ENCODE results near the gene OCRL.

The OCRL gene

DNA sequence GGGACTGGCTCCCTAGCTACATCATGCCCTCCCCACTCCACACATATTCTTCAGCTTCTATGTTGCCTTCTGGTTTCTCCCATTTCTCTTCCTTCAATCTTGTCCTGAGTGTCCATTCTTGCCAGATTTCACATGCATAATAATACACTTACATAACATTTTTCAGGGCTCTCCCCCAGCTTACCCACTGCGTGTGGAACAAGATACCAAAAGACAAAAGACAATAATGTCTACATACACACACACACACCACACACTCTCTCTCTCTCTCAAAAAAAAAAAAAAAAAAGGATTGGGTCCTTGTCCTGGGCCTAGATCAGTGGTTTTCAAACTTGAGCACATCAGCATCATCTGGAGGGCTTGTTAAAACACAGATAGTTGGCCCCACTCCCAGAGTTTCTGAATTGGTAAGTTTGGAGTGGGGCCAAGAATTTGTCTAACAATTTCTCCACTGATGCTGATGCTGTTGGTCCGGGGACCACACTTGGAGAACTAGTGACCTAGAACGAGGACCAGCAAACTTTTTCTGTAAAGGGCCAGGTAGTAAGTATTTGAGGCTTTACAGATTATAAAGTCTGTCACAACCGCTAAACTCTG is 10.3 kb upstream of the OCRL start:
- no peak overlapping the region for H3K4me3 Mint-ChIP-seq
- no peaks in the 10 kb centered on the region for H3K9me3 Mint-ChIP-seq
- H3K27me3 Mint-ChIP-seq (ENCODE audit: low read depth): peaks cover 4% of the 10 kb centered on the region
- H3K27ac Mint-ChIP-seq: peak overlapping the region; percentile 20 to 73 (median 61)
- TF ChIP-seq, protein P1, sequence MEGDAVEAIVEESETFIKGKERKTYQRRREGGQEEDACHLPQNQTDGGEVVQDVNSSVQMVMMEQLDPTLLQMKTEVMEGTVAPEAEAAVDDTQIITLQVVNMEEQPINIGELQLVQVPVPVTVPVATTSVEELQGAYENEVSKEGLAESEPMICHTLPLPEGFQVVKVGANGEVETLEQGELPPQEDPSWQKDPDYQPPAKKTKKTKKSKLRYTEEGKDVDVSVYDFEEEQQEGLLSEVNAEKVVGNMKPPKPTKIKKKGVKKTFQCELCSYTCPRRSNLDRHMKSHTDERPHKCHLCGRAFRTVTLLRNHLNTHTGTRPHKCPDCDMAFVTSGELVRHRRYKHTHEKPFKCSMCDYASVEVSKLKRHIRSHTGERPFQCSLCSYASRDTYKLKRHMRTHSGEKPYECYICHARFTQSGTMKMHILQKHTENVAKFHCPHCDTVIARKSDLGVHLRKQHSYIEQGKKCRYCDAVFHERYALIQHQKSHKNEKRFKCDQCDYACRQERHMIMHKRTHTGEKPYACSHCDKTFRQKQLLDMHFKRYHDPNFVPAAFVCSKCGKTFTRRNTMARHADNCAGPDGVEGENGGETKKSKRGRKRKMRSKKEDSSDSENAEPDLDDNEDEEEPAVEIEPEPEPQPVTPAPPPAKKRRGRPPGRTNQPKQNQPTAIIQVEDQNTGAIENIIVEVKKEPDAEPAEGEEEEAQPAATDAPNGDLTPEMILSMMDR (IDR thresholded peaks at IDR 0.05; ENCODE audit: unreplicated experiment in 3 of 3): no peak
- H3K4me1 Mint-ChIP-seq: peaks cover 6% of the 10 kb centered on the region
- H3K36me3 Mint-ChIP-seq (ENCODE audit: low read depth): no peaks in the 10 kb centered on the region

DNA sequence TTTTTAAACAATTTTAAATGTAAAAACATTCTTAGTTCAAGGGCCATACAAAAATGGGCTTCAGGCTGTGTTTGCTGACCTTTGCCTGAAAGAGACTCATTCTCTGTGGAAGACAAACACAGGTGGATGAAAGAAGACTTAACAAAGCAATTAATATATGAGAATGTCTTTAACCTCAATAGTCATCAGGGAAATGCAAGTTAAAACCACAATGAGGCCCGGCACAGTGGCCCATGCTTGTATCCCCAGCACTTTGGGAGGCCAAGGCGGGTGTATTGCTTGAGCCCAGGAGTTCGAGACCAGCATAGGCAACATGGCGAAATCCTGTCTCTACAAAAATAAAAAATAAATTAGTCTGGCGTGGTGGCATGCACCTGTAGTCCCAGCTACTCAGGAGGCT is 9.6 kb upstream of the OCRL start:
- Mint-ChIP-seq H3K9me3 (no peaks in the 10 kb centered on the region), H3K4me3 (no peak overlapping the region), H3K4me1 (peaks cover 6% of the 10 kb centered on the region), H3K36me3 (ENCODE audit: low read depth) (no peaks in the 10 kb centered on the region), H3K27me3 (ENCODE audit: low read depth) (peaks cover 4% of the 10 kb centered on the region), H3K27ac (peak overlapping the region in 1 of 3 experiments; percentile 44)
- TF ChIP-seq, protein P1 (IDR thresholded peaks at IDR 0.05; ENCODE audit: unreplicated experiment in 3 of 3): no peak

DNA sequence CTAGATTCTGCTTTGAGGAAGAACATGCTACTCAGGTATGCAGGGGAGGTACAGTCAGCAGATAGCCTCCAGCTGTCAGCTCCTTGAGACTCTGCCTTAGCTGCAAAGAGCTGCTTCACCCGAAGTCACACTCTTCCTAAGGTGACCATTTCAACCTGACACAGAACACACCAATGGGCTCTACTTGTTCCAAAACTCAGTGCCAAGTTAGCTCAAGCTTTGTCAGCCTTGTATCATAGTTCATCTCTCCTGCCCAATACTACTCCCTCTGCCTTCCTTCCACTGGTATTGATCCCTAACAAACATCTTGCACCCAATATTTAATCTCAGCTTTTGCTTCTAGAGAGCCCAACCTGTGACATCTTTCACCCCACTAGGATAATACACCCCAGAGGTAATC is 8.9 kb upstream of the OCRL start:
- Mint-ChIP-seq H3K27ac (peak overlapping the region in 2 of 3 experiments; percentile 14 to 44), H3K9me3 (no peaks in the 10 kb centered on the region), H3K27me3 (ENCODE audit: low read depth) (peaks cover 4% of the 10 kb centered on the region), H3K4me1 (peaks cover 6% of the 10 kb centered on the region), H3K36me3 (ENCODE audit: low read depth) (no peaks in the 10 kb centered on the region), H3K4me3 (no peak overlapping the region)
- TF ChIP-seq, protein P1 (IDR thresholded peaks at IDR 0.05; ENCODE audit: unreplicated experiment in 3 of 3): no peak

DNA sequence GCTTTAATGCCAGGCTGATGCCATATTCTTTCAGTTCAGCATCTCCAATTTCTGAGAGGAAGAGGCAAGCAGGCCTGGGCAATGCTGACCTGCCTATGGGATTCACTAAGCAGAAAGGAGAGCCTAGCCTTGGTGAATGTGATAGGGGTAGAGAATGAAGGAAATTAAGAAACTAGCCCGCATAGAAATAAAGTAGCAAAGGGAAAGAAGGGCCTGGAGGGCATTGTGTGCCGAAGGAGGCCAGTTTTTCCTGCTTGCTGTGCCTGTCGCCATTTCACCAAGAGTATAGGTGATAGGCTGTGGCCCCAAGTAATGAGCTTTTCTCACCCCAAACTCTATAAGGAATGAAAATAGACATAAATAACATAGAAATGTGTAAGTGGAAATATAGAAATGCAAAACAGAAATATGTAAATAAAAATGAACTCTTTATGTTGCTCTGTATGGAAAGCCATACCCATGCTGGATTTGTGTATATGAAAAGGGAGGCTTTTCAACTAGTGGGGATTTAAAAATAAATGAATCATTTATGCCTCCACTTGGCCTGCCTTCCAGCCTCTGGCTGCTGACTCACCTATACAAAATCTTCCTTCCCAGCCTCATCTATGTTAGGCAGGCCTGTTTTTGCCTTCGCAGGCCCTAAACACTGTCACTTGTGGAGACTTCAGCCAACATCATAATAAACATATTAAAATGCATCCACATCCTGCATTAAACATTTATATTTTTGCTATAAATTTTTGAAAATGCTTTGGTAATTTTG is 5.1 kb upstream of the OCRL start:
- TF ChIP-seq, protein P1 (IDR thresholded peaks at IDR 0.05; ENCODE audit: unreplicated experiment in 3 of 3): no peak

DNA sequence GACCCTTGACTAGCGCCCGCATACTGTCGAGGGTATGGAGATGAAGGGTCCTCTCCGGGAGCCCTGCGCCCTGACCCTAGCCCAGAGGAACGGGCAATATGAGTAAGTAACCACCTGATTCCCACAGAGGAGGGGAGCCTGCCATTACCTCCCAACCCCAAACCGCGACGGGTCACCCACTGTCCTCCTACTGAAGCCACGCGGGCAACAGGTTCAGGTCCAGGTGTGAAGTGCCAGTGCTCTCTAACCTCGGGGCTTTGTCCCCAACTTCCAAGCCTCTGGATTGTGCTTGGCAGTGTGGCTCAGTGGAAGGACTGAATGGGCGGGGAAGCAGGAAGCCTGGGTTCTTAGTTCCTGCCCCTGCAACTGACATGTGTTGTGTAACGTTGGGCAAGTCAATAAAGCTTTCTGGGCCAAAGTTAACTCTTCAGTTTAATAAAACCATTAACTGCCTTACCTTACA is 694 bp downstream of the OCRL start:
- H3K4me3 Mint-ChIP-seq: peak overlapping the region; percentile 69 to 84 (median 81)
- H3K27me3 Mint-ChIP-seq (ENCODE audit: low read depth): no peaks in the 10 kb centered on the region
- peak overlapping the region; percentile 26 to 38 (median 32) for H3K27ac Mint-ChIP-seq
- peaks cover 13% of the 10 kb centered on the region for H3K36me3 Mint-ChIP-seq (ENCODE audit: low read depth)
- TF ChIP-seq, protein P1 (IDR thresholded peaks at IDR 0.05; ENCODE audit: unreplicated experiment in 3 of 3): no peak
- peaks cover 29% of the 10 kb centered on the region for H3K4me1 Mint-ChIP-seq
- H3K9me3 Mint-ChIP-seq: no peaks in the 10 kb centered on the region

More for the DNA sequence above, 5.1 kb upstream of the OCRL start:
- Mint-ChIP-seq H3K4me3 (no peak overlapping the region), H3K9me3 (no peaks in the 10 kb centered on the region), H3K36me3 (ENCODE audit: low read depth) (no peaks in the 10 kb centered on the region), H3K27me3 (ENCODE audit: low read depth) (peaks cover 4% of the 10 kb centered on the region), H3K4me1 (peaks cover 8% of the 10 kb centered on the region), H3K27ac (no peak overlapping the region)

Measured in nephron (organoid).